ENCODE measurements around the gene GMPPA.

Gene GMPPA

GRCh38 chr2:219484343-219485200 is 14.1 kb upstream of the GMPPA start:
- in situ Hi-C loops (cut with HindIII; ENCODE audit: low sequenced_read_pairs): no loop called here

DNA sequence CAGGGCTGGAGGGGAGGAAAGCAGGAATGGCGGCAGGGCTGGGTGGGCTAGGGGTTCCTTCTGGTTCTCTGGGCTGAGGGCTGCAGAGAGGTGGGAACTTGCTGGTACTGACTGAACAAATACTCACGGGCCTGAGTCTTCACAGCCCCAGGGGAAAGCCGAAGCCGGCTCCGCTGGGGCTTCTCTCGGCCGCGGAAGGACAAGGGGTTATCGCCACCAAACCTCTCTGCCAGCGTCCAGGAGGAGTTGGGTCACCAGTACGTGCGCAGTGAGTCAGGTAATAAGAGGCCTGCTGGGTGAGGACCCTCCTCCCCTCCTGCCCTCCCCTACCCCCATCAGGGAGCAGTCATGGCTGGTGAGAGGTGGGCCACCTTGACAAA is 13.5 kb upstream of the GMPPA start:
- in situ Hi-C loops (cut with HindIII; ENCODE audit: low sequenced_read_pairs): no loop called here

DNA sequence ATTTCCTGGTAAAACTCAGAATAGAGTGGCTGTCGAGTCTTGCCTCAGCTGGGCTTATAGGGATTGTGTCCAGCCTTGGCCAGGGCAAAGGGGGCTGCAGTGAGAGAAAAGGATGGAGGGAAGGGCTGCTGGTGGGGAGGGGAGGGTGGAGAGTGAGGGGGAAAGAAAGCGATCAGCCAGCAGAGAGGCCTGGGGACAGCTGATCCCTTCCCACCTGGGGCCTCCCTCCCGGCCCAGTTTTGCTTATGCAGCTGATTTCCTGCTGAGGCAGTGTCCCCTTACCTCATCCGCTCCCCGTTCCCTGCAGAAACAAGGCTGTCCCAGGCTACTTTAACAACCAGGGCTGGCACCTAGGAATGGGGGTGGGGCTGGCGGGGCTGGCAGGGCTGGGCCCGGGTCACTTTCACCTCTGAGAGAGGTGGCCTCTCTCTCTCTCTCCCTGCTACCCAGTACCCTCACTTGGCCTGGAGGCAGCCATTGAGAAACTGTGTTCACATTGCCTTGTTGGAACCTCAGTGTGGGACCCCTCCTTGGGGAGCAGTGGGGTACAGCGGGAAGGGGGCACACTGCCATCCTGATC is 12.2 kb upstream of the GMPPA start:
- in situ Hi-C loops (cut with HindIII; ENCODE audit: low sequenced_read_pairs): no loop called here

DNA sequence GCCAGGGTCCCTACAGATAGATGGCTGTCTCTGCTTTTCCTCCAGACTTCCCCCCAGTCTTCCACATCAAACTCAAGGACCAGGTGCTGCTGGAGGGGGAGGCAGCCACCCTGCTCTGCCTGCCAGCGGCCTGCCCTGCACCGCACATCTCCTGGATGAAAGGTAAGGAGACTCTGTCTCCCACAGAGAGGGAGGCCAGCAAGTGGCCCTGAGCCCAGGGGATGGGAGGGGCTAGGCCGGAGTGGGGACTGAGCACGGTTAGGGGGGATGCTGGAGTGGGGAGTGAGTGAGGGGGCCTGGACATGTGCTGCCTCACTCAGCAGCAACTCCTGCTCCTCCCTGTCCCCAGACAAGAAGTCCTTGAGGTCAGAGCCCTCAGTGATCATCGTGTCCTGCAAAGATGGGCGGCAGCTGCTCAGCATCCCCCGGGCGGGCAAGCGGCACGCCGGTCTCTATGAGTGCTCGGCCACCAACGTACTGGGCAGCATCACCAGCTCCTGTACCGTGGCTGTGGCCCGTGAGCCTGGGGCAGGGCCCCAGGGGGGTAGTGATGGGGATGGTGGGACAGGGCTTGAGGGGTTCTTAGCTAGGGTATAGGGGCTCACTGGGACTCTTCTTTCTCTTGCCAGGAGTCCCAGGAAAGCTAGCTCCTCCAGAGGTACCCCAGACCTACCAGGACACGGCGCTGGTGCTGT is 10.4 kb upstream of the GMPPA start:
- in situ Hi-C loops (cut with HindIII; ENCODE audit: low sequenced_read_pairs): no loop called here

- in situ Hi-C loops (cut with HindIII; ENCODE audit: low sequenced_read_pairs): no loop called here
Observed at GRCh38 chr2:219488844-219489194, 9.9 kb upstream of the GMPPA start.

- in situ Hi-C loops (cut with HindIII; ENCODE audit: low sequenced_read_pairs): no loop called here
Observed at GRCh38 chr2:219489315-219489714, 9.4 kb upstream of the GMPPA start.

DNA sequence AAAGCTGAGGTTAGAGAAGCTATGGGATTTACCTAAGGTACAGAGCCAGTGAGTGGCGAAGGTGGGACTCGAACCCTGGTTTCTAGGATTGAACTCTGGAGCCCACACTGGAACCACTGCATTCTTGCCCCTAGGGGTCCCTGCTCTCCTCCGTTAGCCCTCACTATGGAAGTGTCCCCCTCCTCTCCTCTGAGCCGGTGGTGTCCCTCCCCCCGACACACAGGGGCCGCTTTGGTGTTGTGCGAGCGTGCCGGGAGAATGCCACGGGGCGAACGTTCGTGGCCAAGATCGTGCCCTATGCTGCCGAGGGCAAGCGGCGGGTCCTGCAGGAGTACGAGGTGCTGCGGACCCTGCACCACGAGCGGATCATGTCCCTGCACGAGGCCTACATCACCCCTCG is 8.5 kb upstream of the GMPPA start:
- in situ Hi-C loops (cut with HindIII; ENCODE audit: low sequenced_read_pairs): no loop called here

GRCh38 chr2:219490600-219491130 is 8.0 kb upstream of the GMPPA start:
- in situ Hi-C loops (cut with HindIII; ENCODE audit: low sequenced_read_pairs): no loop called here

DNA sequence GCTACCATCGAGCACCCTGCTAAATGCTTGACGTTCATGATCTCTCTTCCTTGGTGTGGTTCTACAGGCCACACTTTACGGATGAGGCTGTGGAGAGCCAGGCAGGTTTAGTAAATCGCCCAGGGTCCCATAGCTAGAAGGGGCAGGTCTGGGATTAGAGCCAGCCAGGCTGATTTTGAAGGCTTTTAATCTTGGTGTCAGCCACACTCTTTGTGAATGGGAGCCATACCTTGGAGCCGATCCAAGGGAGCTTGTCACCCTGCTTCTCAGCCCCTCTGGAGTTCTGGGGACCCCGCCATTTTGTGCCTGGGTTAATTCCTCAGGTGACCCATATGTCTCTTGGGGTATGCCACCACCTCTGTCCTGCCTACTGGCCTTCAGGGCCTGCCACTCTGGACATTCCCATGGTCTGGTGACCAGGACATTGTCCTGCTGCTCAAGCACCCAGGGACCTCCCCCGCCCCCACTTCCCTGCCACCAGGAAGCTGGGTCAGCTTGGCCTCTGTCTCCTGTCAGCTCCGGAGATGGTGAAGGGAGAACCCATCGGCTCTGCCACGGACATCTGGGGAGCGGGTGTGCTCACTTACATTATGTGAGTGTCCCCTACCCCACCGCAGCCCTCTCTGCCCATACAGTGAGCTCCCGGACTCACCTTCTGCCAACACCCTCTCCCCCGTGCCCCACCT is 7.3 kb upstream of the GMPPA start:
- in situ Hi-C loops (cut with HindIII; ENCODE audit: low sequenced_read_pairs): no loop called here

- in situ Hi-C loops (cut with HindIII; ENCODE audit: low sequenced_read_pairs): no loop called here
Observed at GRCh38 chr2:219492575-219492974, 6.1 kb upstream of the GMPPA start.

DNA sequence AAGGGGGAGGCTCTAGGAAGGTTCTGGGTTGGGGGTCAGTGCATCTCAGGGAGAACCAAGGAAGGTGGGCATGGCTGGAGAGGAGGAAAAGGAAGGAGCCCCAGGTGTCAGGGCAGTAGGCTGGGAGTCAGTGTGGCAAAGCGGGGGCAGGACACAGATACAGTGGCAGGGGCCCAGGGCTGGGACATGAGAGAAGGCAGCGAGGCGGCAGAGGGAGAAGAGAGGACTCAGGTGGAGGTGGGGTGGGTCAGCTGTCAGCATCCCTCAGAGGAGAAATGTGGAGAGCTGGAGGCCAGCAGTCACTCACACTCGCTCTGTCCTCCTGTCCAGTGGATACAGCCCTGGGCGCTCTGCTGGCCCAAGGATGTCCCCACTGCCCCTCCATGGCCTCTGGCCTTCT is 5.6 kb upstream of the GMPPA start:
- in situ Hi-C loops (cut with HindIII; ENCODE audit: low sequenced_read_pairs): no loop called here

GRCh38 chr2:219494952-219495530 is 3.6 kb upstream of the GMPPA start:
- in situ Hi-C loops (cut with HindIII; ENCODE audit: low sequenced_read_pairs): no loop called here

GRCh38 chr2:219495531-219496122 is 3.1 kb upstream of the GMPPA start:
- in situ Hi-C loops (cut with HindIII; ENCODE audit: low sequenced_read_pairs): no loop called here

DNA sequence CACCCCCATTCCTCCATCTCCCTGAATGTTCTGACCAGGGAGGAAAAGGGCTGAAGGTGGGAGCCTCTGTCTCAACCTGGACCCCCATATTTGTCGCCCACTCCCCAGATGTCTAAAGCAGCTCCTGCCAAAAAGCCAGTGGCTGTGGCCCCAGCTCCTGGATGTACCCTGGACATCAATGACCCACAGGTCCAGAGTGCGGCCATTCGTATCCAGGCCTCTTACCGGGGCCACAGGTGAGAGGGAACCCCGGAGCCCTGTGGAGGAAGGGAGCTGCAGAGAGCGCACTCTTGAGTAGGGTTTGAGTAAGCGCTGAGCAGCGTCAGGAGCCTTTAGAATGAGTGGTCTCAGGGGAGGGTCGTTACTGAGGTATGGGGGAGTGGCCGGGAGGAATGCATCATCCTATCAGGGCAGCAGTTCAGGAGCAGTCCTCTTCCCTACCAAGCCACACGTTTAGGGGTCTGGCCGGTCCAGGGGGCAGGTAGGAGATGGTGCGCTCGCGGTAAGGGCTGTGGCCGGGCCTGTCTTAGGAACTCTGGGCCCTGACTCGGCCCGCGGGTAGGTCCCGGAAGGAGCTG is 2.4 kb upstream of the GMPPA start:
- in situ Hi-C loops (cut with HindIII; ENCODE audit: low sequenced_read_pairs): no loop called here

GRCh38 chr2:219496825-219497494 is 1.7 kb upstream of the GMPPA start:
- in situ Hi-C loops (cut with HindIII; ENCODE audit: low sequenced_read_pairs): no loop called here

- in situ Hi-C loops (cut with HindIII; ENCODE audit: low sequenced_read_pairs): no loop called here
Observed at GRCh38 chr2:219497495-219498279, 1.0 kb upstream of the GMPPA start.

DNA sequence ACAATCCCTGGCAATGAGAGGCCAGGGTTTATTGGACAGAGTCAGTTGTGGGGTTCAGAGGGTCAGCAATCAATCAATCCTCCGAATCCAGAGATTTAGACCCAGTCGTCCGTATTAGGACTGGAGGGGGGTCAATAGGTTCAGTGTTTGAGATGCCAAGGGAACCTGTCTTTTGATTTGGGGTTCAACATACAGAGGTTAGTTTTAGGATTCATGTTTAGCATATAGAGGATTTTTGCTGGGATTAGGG is 292 bp downstream of the GMPPA start:
- in situ Hi-C loops (cut with HindIII; ENCODE audit: low sequenced_read_pairs): no loop called here

DNA sequence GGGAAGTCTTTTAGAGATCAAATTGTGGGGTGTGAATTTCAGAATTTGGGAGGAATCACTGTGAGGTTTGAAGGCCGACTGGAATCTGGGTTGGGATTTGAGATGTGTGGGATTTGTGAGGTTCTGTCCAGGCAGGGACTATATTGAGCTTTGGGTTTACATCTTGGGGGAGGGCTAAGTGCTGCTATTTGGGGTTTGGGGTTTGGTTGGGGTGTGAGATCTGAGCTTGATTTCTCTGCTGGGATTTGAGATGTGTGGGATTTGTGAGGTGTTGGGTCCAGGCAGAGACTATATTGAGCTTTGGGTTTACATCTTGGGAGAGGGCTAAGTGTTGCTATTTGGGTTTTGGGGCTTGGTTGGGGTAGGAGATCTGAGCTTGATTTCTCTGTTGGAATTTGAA is 864 bp downstream of the GMPPA start:
- in situ Hi-C loops (cut with HindIII; ENCODE audit: low sequenced_read_pairs): no loop called here

DNA sequence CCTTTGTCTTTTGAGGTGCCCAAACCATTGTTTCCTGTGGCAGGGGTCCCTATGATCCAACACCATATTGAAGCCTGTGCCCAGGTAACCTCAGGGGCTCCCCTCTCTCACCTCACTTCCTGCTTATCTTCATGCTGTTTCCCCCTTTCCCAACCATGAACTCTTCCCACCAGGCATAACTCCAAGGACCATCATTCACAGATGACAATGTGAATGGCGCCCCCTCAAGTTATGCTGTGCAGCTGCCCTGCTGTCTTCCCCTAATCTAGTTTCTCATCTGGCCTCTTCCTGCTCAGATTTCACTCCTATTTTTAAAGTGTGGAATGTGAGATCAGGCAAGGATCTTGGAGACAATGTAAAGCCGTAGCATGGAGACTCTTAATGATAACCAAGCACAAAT is 1.4 kb downstream of the GMPPA start:
- in situ Hi-C loops (cut with HindIII; ENCODE audit: low sequenced_read_pairs): no loop called here
